Measurements from ENCODE around the gene HK3.

- TF ChIP-seq, protein P1, sequence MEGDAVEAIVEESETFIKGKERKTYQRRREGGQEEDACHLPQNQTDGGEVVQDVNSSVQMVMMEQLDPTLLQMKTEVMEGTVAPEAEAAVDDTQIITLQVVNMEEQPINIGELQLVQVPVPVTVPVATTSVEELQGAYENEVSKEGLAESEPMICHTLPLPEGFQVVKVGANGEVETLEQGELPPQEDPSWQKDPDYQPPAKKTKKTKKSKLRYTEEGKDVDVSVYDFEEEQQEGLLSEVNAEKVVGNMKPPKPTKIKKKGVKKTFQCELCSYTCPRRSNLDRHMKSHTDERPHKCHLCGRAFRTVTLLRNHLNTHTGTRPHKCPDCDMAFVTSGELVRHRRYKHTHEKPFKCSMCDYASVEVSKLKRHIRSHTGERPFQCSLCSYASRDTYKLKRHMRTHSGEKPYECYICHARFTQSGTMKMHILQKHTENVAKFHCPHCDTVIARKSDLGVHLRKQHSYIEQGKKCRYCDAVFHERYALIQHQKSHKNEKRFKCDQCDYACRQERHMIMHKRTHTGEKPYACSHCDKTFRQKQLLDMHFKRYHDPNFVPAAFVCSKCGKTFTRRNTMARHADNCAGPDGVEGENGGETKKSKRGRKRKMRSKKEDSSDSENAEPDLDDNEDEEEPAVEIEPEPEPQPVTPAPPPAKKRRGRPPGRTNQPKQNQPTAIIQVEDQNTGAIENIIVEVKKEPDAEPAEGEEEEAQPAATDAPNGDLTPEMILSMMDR (IDR thresholded peaks at IDR 0.05) = no peak
- TF ChIP-seq JUNB (IDR thresholded peaks at IDR 0.05) (no peak), POLR2A (IDR thresholded peaks at IDR 0.05; ENCODE audit: low read length) (no peak), USF2 (IDR thresholded peaks at IDR 0.05) (no peak), EP300 (IDR thresholded peaks at IDR 0.05) (no peak), RAD21 (conservative IDR thresholded peaks at IDR 0.05 in 1 of 2, IDR thresholded peaks at IDR 0.05 in 1 of 2) (no peak), HOXA7 (CRISPR knock-in tag; IDR thresholded peaks at IDR 0.05) (no peak)
Measured at GRCh38 chr5:176863765-176864098, 35.4 kb downstream of the HK3 start.
